ENCODE data around the gene PPOX.

DNA sequence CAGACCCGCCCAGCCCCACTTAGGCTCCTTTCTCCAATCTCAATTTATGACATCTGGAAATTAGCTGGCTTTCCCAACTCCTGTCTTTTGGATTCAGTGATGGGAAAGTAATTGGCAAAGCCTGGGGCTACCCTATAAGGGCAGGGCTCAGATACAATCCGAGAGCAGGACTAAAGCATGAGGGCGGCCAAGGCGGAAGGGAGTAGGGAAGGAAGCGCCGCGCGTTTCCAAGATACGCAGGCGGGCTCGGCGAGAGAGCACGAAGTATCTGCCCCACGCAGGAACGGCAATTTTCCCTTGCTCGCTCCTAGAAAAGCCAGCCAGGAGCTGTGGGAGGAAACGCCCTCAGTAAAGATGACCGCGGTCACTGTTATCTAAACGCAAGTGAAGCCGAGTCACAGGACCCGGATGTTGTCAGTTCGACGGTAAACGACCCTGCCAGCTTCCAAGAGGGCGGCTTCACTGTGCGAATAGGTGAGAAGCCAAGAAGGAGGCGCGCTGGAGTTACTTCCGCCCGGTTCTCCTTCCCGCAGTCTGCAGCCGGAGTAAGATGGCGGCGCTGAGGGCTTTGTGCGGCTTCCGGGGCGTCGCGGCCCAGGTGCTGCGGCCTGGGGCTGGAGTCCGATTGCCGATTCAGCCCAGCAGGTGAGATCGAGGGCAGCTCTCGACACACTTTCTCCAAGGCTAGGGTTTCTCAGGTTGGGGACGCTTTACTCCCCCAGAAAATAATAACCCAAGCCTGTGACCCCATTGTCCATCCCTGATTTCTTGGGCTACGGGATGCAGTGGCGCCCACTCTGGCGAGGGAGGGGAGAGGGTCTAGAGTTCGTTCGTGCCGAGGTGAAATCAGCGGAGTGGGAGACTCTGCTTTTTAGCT lies 35.8 kb downstream of the PPOX start, which contains the start of gene NDUFS2:
- TF ChIP-seq, protein P1, sequence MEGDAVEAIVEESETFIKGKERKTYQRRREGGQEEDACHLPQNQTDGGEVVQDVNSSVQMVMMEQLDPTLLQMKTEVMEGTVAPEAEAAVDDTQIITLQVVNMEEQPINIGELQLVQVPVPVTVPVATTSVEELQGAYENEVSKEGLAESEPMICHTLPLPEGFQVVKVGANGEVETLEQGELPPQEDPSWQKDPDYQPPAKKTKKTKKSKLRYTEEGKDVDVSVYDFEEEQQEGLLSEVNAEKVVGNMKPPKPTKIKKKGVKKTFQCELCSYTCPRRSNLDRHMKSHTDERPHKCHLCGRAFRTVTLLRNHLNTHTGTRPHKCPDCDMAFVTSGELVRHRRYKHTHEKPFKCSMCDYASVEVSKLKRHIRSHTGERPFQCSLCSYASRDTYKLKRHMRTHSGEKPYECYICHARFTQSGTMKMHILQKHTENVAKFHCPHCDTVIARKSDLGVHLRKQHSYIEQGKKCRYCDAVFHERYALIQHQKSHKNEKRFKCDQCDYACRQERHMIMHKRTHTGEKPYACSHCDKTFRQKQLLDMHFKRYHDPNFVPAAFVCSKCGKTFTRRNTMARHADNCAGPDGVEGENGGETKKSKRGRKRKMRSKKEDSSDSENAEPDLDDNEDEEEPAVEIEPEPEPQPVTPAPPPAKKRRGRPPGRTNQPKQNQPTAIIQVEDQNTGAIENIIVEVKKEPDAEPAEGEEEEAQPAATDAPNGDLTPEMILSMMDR (IDR thresholded peaks at IDR 0.05), result peak in 2 of 6 experiments; percentile 7 to 25
- peak; percentile 68 to 87 (median 72) for TF ChIP-seq POLR2A (IDR thresholded peaks at IDR 0.05)

Data from upper lobe of left lung (tissue), 4 donors.